VCaP (cell line): Measurements from ENCODE around the gene ANGPT4.
"Not testable (repeated sequence)": the region's sequence is repeated elsewhere in the genome, so short reads cannot be mapped to it uniquely, and the experiment has no call there.

Experiments
- H3K27ac ChIP-seq: fragments of 450-650 bp; 2 replicates; pipeline ENCODE4 v1.5.1; 2017
- TF ChIP-seq, protein P1 (sequence below): fragments of 450-650 bp; conservative IDR thresholded peaks from 2 replicates; pipeline ENCODE4 v1.5.1; 2017; ENCODE audit warnings: mild to moderate bottlenecking, moderate library complexity

The ANGPT4 gene

DNA sequence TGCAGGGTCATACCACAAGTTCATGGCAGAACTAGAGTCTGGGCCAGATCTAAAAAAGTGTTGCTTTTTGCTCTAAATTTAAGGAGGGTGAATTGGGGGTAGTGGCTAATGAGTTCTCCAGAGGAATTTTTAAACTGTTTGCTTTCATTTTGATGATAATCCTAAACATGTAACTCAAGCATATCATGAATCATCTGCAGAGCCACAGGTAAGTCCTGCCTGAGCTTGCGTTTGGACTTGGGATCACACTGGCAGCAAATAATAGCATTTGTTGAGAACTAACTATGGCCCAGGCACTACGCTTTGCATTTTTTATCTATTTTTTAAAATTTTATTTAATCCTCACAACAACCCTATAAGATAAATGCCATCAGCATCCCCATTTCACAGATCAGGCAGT lies 55.2 kb downstream of the ANGPT4 start:
- TF ChIP-seq, protein P1, sequence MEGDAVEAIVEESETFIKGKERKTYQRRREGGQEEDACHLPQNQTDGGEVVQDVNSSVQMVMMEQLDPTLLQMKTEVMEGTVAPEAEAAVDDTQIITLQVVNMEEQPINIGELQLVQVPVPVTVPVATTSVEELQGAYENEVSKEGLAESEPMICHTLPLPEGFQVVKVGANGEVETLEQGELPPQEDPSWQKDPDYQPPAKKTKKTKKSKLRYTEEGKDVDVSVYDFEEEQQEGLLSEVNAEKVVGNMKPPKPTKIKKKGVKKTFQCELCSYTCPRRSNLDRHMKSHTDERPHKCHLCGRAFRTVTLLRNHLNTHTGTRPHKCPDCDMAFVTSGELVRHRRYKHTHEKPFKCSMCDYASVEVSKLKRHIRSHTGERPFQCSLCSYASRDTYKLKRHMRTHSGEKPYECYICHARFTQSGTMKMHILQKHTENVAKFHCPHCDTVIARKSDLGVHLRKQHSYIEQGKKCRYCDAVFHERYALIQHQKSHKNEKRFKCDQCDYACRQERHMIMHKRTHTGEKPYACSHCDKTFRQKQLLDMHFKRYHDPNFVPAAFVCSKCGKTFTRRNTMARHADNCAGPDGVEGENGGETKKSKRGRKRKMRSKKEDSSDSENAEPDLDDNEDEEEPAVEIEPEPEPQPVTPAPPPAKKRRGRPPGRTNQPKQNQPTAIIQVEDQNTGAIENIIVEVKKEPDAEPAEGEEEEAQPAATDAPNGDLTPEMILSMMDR: no peak
- H3K27ac ChIP-seq: no peak overlapping the region

DNA sequence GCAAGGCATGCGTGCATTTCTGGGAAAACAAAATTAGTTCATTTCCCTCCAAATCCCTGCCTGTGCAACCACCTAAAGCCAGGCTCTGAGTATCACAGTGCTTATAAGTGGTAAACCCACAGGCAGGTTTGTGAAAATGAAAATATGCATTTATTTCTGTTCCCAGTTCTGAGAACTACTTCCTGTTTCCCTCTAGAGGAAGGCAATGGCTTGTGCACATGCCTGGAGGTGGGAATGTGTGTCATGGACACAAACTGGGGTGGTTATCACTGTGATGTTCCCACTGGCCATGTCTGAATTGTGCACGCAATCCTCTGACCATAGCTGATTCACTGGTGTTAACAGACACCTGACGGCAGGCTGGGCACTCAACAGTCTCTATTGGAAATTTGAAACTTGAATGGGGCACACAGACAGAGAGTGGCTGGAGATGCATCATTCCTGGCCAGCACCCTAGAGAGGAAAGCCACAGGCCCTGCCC lies 56.3 kb downstream of the ANGPT4 start:
- TF ChIP-seq, protein P1: no peak
- no peak overlapping the region for H3K27ac ChIP-seq

DNA sequence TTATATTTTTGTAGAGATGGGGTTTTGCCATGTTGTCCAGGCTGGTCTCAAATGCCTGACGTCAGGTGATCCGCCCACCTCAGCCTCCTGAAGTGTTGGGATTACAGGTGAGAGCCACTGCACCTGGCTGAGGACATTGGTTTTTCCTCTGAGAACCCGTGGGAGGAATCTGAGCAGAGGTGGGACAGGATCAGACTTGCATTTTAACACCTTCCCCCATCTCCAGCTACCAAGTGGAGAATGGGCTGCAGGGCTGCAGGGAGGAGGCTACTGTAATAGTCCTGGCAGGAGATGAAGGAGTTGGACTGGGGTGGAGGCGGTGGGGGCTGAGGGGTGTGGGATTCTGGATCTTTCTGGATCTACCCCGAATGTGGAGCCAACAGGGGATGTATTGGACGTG lies 58.1 kb downstream of the ANGPT4 start:
- H3K27ac ChIP-seq: no peak overlapping the region
- TF ChIP-seq, protein P1: no peak

DNA sequence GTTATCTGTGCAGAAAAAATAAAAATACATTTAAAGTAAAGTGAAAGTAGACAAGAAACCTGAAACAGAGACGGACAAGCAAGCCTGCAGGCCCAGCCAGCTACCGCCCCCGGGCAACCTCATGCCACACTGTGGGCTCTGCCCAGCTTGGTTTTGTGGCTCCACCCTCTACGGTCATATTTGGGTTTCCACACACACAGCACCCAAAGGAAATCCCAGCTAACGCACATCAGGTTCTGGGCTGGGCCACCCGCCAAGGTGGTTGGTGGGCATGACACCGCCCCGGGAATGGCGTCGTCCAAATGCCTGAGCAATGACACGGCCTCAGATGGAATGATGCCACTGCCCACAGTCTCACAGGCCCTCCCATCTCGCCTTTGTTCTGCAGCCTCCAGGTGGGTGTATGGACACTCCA lies 59.8 kb downstream of the ANGPT4 start:
- no peak overlapping the region for H3K27ac ChIP-seq
- TF ChIP-seq, protein P1: no peak

DNA sequence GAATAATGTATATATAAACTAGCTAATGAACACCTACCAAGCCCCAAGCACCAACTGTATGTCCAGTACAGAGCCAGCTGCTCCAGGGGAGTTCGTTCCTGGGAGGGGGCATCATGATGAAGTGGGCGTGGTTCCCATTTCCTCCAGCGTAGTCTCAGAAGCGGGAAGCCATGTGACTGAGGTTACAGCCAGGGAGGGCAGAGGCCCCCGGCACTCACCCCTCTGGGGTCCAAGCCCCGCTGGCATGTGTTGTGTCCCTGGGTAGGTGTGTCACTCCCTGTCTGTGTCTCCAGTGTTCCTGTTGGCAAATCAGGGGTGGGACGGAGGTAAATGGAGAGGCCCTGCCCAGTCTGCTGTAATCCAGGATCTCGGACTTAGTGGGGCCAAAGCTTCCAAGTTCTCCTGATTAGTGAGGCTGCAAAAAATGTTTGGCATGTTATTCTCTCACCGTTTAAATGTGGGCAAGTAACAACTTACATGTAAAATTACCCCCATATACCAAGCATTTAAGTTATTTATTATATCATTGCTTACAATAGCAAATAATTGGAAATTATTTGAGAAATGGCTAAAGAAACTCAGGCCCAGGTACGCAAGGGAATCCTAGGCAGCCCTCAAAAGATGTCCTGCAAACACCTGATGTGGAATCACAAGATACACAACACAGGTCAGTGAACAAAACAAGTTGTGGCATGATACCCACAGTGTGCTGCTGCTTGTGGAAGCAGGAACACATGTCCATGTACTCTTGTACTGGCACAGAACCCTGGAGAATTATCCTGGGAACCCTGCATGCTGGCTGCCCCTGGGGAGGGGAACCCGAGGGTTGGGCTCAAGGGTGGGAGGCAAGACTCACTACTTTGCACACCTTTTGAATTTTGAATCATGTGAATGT lies 60.4 kb downstream of the ANGPT4 start:
- TF ChIP-seq, protein P1: no peak
- H3K27ac ChIP-seq: no peak overlapping the region

DNA sequence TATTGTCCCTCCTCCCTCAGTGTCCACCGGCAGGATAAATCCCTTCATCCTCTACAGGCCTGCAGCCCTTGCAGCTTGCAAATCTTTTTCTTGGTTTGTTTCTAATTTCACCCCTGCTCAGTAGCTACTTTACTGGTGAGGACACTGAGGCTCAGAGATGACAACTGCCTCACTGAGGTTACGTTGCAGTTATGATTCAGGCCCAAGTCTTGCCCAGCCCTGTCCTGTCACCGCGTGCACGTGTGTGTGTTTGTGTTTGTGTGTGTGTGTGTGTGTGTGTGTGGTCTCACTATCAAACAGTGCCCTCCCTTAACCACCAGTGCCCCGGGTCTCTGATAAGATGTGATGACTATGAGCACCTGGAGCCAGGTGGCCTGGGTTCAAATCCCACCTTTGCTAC lies 61.5 kb downstream of the ANGPT4 start:
- no peak overlapping the region for H3K27ac ChIP-seq
- TF ChIP-seq, protein P1: no peak

DNA sequence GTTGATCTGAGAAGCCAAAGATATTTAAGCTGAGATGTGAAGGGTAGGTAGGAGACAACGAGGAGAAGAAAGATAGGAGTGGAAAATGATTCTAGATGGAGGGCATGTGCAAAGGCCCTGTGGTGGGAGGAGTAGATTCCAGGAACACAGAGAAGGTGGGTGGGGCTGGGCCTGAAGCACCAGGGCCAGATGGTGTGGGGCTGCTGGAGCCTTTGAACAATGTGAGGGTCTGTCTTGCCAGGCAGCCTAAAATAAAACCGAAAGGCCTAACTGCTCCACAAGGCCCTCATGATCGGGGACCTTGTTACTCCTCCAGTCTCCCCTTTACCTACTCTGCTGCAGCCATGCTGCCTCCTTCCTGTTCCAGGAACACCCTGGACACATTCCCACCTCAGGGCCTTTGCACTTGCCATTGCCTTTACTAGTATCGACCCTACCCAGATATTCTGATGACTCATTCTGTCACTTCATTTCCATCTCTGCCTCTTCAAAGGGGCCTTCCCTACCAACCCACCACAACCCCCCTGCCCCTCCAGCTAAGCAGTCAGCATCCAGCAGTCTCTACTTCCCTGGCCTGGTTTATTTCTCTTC lies 62.6 kb downstream of the ANGPT4 start:
- H3K27ac ChIP-seq: no peak overlapping the region

DNA sequence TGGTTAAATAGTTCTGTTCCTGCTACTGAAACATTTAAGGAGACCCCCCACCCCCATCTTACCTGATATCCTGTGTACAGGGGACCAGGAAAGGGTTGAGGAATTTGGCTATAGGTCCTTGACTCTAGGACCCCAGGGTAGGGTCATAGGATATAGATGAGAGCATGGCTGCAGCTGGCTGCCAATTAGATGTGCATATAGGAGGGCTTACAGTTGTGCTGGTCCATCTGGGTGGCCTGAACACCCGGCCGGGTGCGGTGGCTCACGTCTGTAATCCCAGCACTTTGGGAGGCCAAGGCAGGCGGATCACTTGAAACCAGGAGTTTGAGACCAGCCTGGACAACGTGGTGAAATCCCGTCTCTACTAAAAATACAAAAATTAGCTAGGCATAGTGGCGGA lies 67.4 kb downstream of the ANGPT4 start:
- H3K27ac ChIP-seq: not testable (repeated sequence)

More for the DNA sequence above, 62.6 kb downstream of the ANGPT4 start:
- TF ChIP-seq, protein P1: no peak
